GM19025 (cell line): ENCODE measurements around the gene FARP2.
"Not testable (repeated sequence)": the region's sequence is repeated elsewhere in the genome, so short reads cannot be mapped to it uniquely, and the experiment has no call there.

Experiments used
- ATAC-seq: cut with Tn5 transposase; IDR thresholded peaks from one replicate; pipeline ENCODE4 v1.9.1; 2021; ENCODE audit warnings: mild to moderate bottlenecking, low read depth, moderate library complexity; ENCODE audit not compliant: unreplicated experiment

The FARP2 gene

GRCh38 chr2:241355983-241356870 is at the start of gene FARP2:
Gene FARP2, plus strand, starts transcription at chr2:241356285. Its CDS starts 16,823 bp downstream, at chr2:241373108.
- peak; percentile 77 for ATAC-seq

GRCh38 chr2:241307055-241307454 is 49.0 kb upstream of the FARP2 start:
- no peak for ATAC-seq

DNA sequence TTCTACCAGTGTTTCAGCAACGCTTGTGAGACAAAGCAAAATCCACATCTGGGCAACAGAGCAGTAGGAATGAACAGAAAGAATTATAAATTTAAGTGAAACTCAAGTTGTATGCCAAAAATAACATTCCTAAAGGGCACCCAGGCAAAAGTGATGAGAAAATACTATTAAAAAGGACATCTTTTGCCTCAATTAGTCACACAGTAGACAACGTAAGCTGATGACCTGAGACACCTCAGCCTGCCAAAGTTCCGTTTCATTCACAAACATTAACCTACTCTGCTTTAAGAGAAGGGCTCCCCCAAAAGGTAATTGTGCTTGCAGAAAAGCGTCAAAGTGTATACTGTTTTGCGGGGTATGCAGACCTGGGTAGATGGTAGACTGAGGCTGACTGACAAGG is 47.8 kb upstream of the FARP2 start:
- ATAC-seq, result no peak

GRCh38 chr2:241308832-241309500 is 47.1 kb upstream of the FARP2 start:
- ATAC-seq, result no peak

DNA sequence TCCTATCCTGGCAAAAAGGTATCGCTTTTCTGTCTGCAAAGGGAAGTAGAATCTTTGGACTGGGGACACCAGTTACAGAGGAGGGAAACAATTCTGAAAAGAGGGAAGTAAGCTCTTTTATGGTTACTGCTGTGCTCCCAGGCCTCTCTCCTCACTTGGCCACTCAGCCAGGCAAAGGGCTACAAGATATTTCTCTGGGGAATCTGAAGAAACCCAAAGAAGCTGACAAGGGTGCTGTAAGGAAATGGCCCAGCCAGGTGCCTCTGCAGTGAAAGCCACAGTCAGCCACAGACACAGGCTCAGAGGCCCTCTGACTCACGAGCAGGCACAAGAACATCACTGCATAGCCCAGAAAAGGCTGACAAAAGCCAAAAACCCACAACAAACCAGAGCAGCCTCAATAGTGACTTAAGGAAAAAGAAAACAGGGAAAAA is 46.4 kb upstream of the FARP2 start:
- peak; percentile 38 for ATAC-seq

DNA sequence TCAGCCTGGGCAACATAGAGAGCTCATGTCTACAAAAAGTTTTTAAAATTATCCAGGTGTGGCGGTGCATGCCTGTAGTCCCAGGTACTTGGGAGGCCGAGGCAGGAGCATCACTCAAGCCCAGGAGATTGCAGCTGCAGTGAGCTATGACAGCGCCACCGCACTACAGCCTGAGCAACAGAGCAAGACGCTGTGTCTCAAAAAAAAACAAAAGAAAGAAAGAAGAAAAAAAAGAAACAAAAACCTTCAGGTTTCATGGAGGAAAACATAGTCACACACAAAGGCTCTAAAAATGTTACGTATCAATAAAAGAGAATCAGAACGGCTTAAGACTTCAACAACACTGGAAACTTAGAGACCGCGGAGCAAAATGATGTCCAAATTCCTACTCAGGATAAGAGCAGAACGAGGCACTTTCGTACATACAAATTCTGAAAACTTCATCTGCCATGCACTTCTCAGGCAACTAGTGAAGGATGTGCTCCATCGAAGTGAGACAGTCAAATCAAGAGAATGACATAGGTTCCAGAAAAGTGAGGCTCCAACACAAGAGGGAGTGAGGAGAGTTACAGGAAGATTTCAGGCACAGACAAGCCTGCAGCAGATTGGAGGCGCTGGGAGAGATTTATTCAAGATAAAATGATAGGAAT is 45.0 kb upstream of the FARP2 start:
- no peak for ATAC-seq

GRCh38 chr2:241312082-241312481 is 44.0 kb upstream of the FARP2 start:
- no peak for ATAC-seq

DNA sequence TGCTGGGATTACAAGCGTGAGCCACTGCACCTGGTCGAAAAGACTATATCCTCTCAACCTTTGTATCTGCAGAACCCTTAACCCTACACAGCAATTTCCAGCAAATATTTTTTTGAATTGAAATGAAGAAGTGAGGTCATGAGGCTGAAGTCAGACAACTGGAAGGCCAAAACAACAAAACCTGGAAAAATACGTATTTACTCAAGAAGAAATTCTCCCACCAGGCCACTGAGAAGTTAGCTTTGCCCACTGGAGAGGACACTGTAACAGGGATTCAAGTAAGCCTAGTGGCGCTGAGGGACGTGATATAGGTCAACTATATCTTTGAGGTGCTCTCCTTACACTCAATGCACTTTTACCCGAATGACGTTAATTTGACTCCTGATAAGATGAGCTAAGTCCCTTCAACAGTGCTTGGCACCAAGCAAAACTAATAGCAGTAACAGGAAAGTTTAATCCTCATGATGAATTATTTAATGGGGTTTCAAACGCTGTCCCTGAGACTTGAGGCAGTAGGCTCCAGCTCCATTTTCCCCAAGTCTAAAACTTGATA is 42.5 kb upstream of the FARP2 start:
- ATAC-seq, result no peak

GRCh38 chr2:241314226-241315092 is 41.6 kb upstream of the FARP2 start:
- ATAC-seq, result no peak

DNA sequence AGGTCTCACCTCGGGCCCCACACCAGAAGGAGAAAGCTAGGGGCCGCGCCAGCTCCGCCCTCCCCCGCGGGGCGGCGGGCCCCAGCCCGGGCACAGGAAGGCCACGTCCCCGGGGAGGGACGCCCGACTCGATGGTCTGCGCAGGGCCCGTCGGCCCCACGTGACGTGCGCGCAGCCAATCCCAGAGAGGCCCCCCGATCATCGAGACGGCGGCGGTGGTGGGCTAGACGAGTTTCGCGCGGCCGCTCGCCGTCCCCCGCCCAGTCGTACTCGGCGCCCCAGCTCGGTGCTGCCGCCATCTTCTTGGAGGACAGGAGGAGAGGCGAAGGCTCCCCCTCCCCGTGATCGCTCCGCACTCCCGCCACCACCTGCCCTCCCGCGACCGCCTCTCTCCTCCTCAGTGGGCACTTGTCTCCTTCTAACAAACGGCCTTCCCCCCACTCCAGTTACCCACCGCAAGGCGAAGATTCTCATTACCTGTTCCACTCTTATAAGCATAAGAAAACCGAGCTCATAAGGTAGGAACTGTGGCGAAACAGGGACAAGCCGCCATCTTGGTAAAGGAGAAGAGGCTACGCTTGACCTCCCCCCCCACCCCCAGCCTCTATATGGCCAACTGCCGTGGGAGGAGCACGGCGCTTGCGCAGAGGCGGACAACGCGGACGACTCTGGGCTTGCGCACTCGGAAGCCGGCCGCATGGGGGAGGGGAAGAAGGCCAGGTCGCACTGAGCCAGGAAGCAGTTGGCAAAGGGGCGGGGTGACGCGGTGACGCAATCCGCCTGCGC is 40.8 kb upstream of the FARP2 start, which contains the start of gene HDLBP:
HDLBP (minus strand) TSS at position 580 of the 786 bp plus-strand sequence. CDS start 48,803 bp downstream, outside the sequence.
- peak; percentile 73 for ATAC-seq

GRCh38 chr2:241315879-241316631 is 40.0 kb upstream of the FARP2 start, which contains the start of gene SEPTIN2:
Gene SEPTIN2, plus strand, starts transcription at chr2:241315925. Its CDS starts 8,308 bp downstream, at chr2:241324233.
- ATAC-seq, result peak; percentile 36

GRCh38 chr2:241316825-241317224 is 39.3 kb upstream of the FARP2 start:
- no peak for ATAC-seq

- no peak for ATAC-seq
These were observed 38.7 kb upstream of the FARP2 start for GRCh38 chr2:241317391-241317790.

GRCh38 chr2:241318830-241319229 is 37.3 kb upstream of the FARP2 start:
- ATAC-seq, result not testable (repeated sequence)

DNA sequence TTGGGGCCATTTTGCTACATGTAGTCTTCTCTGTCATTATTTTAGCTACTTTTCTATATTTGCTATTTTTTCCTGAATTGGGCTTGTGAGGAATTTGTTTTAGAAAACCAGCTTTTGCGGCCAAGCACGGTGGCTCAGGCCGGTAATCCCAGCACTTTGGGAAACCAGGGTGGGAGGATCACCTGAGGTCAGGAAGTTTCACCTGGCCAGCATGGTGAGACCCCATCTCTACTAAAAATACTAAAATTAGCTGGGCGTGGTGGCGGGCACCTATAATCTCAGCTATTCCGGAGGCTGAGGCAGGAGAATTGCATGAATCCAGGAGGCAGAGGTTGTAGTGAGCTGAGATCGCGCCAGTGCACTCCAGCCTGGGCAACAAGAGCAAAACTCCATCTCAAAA is 35.7 kb upstream of the FARP2 start:
- no peak for ATAC-seq

- ATAC-seq, result no peak
These were observed 35.1 kb upstream of the FARP2 start for GRCh38 chr2:241321033-241321432.

- ATAC-seq, result no peak
These were observed 34.2 kb upstream of the FARP2 start for GRCh38 chr2:241321886-241322285.

- ATAC-seq, result no peak
These were observed 32.3 kb upstream of the FARP2 start for GRCh38 chr2:241323778-241324177.
